B cell (primary cell): Measurements from ENCODE around the gene TMEM205. TPM values are rescaled to one million over a fixed set of nuclear protein-coding genes. Genes with fewer than 3 reads are reported as not detected.
"Not testable (repeated sequence)": the region's sequence is repeated elsewhere in the genome, so short reads cannot be mapped to it uniquely, and the experiment has no call there.

Experiments used
- ATAC-seq: fragments of 200-7000 bp; cut with Tn5 transposase; one replicate; pipeline ENCODE4 v1.10.0; 2021; ENCODE audit warnings: low read depth, mild to moderate bottlenecking, moderate number of reproducible peaks, moderate library complexity
- CTCF ChIA-PET: fragments of 350-600 bp; sonication (Branson Sonifier 250); formaldehyde crosslinking; loops from one replicate; lab custom pipeline; 2021; ENCODE audit warnings: antibody characterized with exemption, inconsistent platforms; lab: Charles Lee
- POLR2A ChIA-PET: fragments of 350-600 bp; sonication (Branson Sonifier 250); formaldehyde crosslinking; loops from one replicate; lab custom pipeline; 2021; ENCODE audit warnings: antibody characterized with exemption; lab: Charles Lee
- DNase-seq: peaks from one replicate; pipeline ENCODE4 v3.0.0; 2013
- H2AFZ ChIP-seq: 2 replicates; pipeline ENCODE4 v1.6.1; 2012; ENCODE audit warnings: mild to moderate bottlenecking, low read depth, low read length; ENCODE audit not compliant: insufficient read depth, poor library complexity, severe bottlenecking
- H3K27ac ChIP-seq, 2 donors: 1 replicate in 1 of 2; 2 replicates in 1 of 2; pipeline ENCODE4 v1.5.1; 2012 to 2013; ENCODE audit warnings: low read length in 2 of 2, mild to moderate bottlenecking in 2 of 2, moderate library complexity in 1 of 2
- H3K27me3 ChIP-seq, 4 experiments: fragments of 200-600 bp in 1 of 4; sonication (generic) in 1 of 4; replicated peaks in 1 of 4; 1 replicate in 2 of 4; 2 replicates in 2 of 4; pipeline versions ENCODE4 v1.6.1 to v1.7.0; 2013 to 2016; ENCODE audit warnings: low read length in 3 of 4, mild to moderate bottlenecking in 2 of 4, mixed read lengths in 1 of 4, moderate library complexity in 1 of 4; ENCODE audit not compliant: insufficient read depth in 4 of 4, control insufficient read depth in 3 of 4; ENCODE audit errors: control extremely low read depth in 1 of 4
- H3K36me3 ChIP-seq, 2 experiments: replicated peaks in 1 of 2; 1 replicate in 1 of 2; 2 replicates in 1 of 2; pipeline versions ENCODE4 v1.6.1 to v1.7.1; 2013; ENCODE audit warnings: low read length in 1 of 2; ENCODE audit not compliant: insufficient read depth in 2 of 2, control insufficient read depth in 1 of 2; ENCODE audit errors: control extremely low read depth in 1 of 2, extremely low read depth in 1 of 2
- H3K4me1 ChIP-seq, 2 donors: fragments of 200-600 bp in 1 of 2; sonication (generic) in 1 of 2; 1 replicate in 1 of 2; 2 replicates in 1 of 2; pipeline versions ENCODE4 v1.5.1 to v1.6.1; 2013 to 2017; ENCODE audit warnings: low read length in 2 of 2; ENCODE audit not compliant: control insufficient read depth in 2 of 2, insufficient read depth in 2 of 2
- H3K4me2 ChIP-seq: replicated peaks from 2 replicates; pipeline ENCODE3; 2012; ENCODE audit warnings: mild to moderate bottlenecking, low read depth, low read length; ENCODE audit not compliant: poor library complexity, severe bottlenecking
- H3K4me3 ChIP-seq, 5 experiments: fragments of 200-600 bp in 1 of 5; sonication (generic) in 1 of 5; 1 replicate in 3 of 5; 2 replicates in 2 of 5; pipeline versions ENCODE4 v1.5.1 to v1.7.0; 2011 to 2016; ENCODE audit warnings: low read length in 4 of 5, mild to moderate bottlenecking in 4 of 5, low read depth in 2 of 5, control low read depth in 1 of 5, moderate library complexity in 1 of 5; ENCODE audit not compliant: insufficient read depth in 1 of 5; ENCODE audit errors: control extremely low read depth in 1 of 5, extremely low read depth in 1 of 5
- H3K79me2 ChIP-seq: fragments of 200-600 bp; sonication (generic); one replicate; pipeline ENCODE4 v1.6.0; 2016; ENCODE audit warnings: low read length; ENCODE audit not compliant: control insufficient read depth, insufficient read depth
- H3K9ac ChIP-seq: fragments of 200-600 bp; sonication (generic); 2 replicates; pipeline ENCODE4 v1.6.1; 2017; ENCODE audit warnings: mild to moderate bottlenecking, low read length, moderate library complexity
- H3K9me3 ChIP-seq, 3 donors: one replicate each; pipeline versions ENCODE4 v1.6.1 to v1.7.1; 2013; ENCODE audit warnings: low read length in 2 of 3; ENCODE audit not compliant: control insufficient read depth in 2 of 3, insufficient read depth in 1 of 3; ENCODE audit errors: control extremely low read depth in 1 of 3
- H4K20me1 ChIP-seq: 2 replicates; pipeline ENCODE4 v1.6.0; 2012; ENCODE audit warnings: mild to moderate bottlenecking, low read length; ENCODE audit not compliant: insufficient read depth, control insufficient read depth, poor library complexity, severe bottlenecking
- H3K27ac Mint-ChIP-seq: one replicate; pipeline ENCODE4 v1.8.0; 2021; ENCODE audit warnings: mixed read lengths
- H3K27me3 Mint-ChIP-seq: one replicate; pipeline ENCODE4 v1.8.0; 2021; ENCODE audit warnings: mixed read lengths
- H3K4me1 Mint-ChIP-seq: one replicate; pipeline ENCODE4 v1.8.0; 2021; ENCODE audit warnings: mixed read lengths
- H3K4me3 Mint-ChIP-seq: one replicate; pipeline ENCODE4 v1.8.0; 2021; ENCODE audit warnings: mixed read lengths
- H3K9me3 Mint-ChIP-seq: one replicate; pipeline ENCODE4 v1.8.0; 2022; ENCODE audit warnings: mixed read lengths; ENCODE audit not compliant: insufficient read depth
- CTCF ChIP-seq: fragments of 200-600 bp; IDR thresholded peaks from one replicate; pipeline ENCODE4 v1.8.0; 2022; ENCODE audit warnings: antibody characterized with exemption, mild to moderate bottlenecking
- EZH2 ChIP-seq: IDR thresholded peaks from 2 replicates; pipeline ENCODE4 v1.6.1; 2012; ENCODE audit warnings: borderline replicate concordance, low read depth, mild to moderate bottlenecking, moderate library complexity, low read length; ENCODE audit not compliant: insufficient read depth, poor library complexity, severe bottlenecking
- WGBS: methylation state at CpG from one replicate; pipeline ENCODE4 v1.1.5; 2013; ENCODE audit warnings: missing lambda C conversion rate; ENCODE audit not compliant: insufficient coverage; 5-methylcytosine and 5-hydroxymethylcytosine counted together
- intact Hi-C: fragments of 100-400 bp; cut with micrococcal nuclease; formaldehyde crosslinking; loops from one replicate; pipeline ENCODE4 v1.10.0; 2022
- polyA plus RNA-seq: library from polyadenylated mRNA; depleted of rRNA; stranded (reverse); fragments of >200 nt; gene quantifications from 2 replicates; pipeline ENCODE4 v1.2.3, GENCODE V29; 2012
- total RNA-seq, 2 donors: library from RNA; stranded (reverse); fragments of 120-200 nt in 1 of 2; gene quantifications; 1 replicate in 1 of 2; 2 replicates in 1 of 2; pipeline versions ENCODE4 v1.2.3 to v1.2.4, GENCODE V29; 2013 to 2022

The TMEM205 gene
- total and polyA plus RNA-seq, 2 donors (not counting 1 experiment from before 2014, with no cell fraction given): 48.5 to 152 TPM

GRCh38 chr19:11345122-11345803, 805 bp downstream of the TMEM205 start:
- Histone ChIP-seq H4K20me1 (no peaks in the 10 kb centered on the region), H2AFZ (peak overlapping the region; percentile 86), H3K4me1 (peaks cover 11 to 20% of the 10 kb centered on the region in 2 donors), H3K4me2 (peak overlapping the region; percentile 82), H3K36me3 (peaks cover 2% of the 10 kb centered on the region in 2 experiments), H3K27ac (no peak overlapping the region), H3K9ac (peak overlapping the region; percentile 96), H3K9me3 (peaks cover 0 to 13% (median 3%) of the 10 kb centered on the region in 3 donors), H3K4me3 (peak overlapping the region; percentile 58 to 97 (median 94)), H3K27me3 (no peaks in the 10 kb centered on the region), H3K79me2 (peaks cover 4% of the 10 kb centered on the region)
- Mint-ChIP-seq H3K27ac (peak overlapping the region; percentile 96), H3K4me3 (peak overlapping the region; percentile 99), H3K4me1 (peaks cover 28% of the 10 kb centered on the region), H3K9me3 (peaks cover 4% of the 10 kb centered on the region), H3K27me3 (no peaks in the 10 kb centered on the region)
- TF ChIP-seq EZH2 (no peak), CTCF (no peak)
- intact Hi-C loops: no loop called here
- DNase-seq (no peak), ATAC-seq (no peak)
- ChIA-PET POLR2A (interaction anchor here (1.0 to 3.0 kb wide), 3 partner anchors 29 to 36 kb away, joined by 3 to 23 read pairs (median 4); partner anchors contain the start of gene SWSAP1), CTCF (interaction anchor here (0.5 to 2.4 kb wide), 3 partner anchors 23 to 744 kb away, joined by 3 to 6 read pairs (median 4); no protein-coding TSS in a partner anchor)
- WGBS: 55% methylated on average over 12 of the region's 15 CpGs

GRCh38 chr19:11342429-11342828, 3.6 kb downstream of the TMEM205 start:
- no peak for ATAC-seq

GRCh38 chr19:11340099-11340467, 6.0 kb downstream of the TMEM205 start:
- peaks cover 27% of the 10 kb centered on the region for H3K4me1 Mint-ChIP-seq
- peak overlapping the region; percentile 55 to 65 (median 58) for H3K4me3 ChIP-seq
- peak overlapping the region; percentile 95 for H3K4me2 ChIP-seq
- ATAC-seq, H3K9me3 ChIP-seq, H4K20me1 ChIP-seq, H3K27ac Mint-ChIP-seq, H3K36me3 ChIP-seq, DNase-seq, intact Hi-C loops, H3K9me3 Mint-ChIP-seq, H3K27me3 Mint-ChIP-seq, H3K27ac ChIP-seq, H3K79me2 ChIP-seq, H3K27me3 ChIP-seq: not testable (repeated sequence)
- H3K4me3 Mint-ChIP-seq: peak overlapping the region; percentile 81
- 100% methylated on average over 1 of the region's 8 CpGs for WGBS
- POLR2A ChIA-PET: interaction anchor here (0.6 to 2.2 kb wide), 3 partner anchors 34 to 60 kb away, joined by 3 to 8 read pairs (median 4); partner anchors contain the start of gene SWSAP1
- peak overlapping the region; percentile 67 for H3K9ac ChIP-seq
- peak overlapping the region; percentile 85 for H2AFZ ChIP-seq
- CTCF ChIA-PET: interaction anchor here (0.8 to 2.0 kb wide), 2 partner anchors 41 to 46 kb away, joined by 5 to 10 read pairs; no protein-coding TSS in a partner anchor
- peaks cover 11 to 20% of the 10 kb centered on the region in 2 donors for H3K4me1 ChIP-seq

More at GRCh38 chr19:11342429-11342828, 3.6 kb downstream of the TMEM205 start:
- no peak overlapping the region for H3K27ac ChIP-seq
- intact Hi-C loops: no loop called here
- H3K4me3 ChIP-seq: no peak overlapping the region
- H3K27me3 Mint-ChIP-seq: no peaks in the 10 kb centered on the region
- H2AFZ ChIP-seq: no peak overlapping the region
- H3K27me3 ChIP-seq: no peaks in the 10 kb centered on the region
- no peaks in the 10 kb centered on the region for H3K9me3 ChIP-seq
- H3K4me1 ChIP-seq: peaks cover 21 to 36% of the 10 kb centered on the region in 2 donors
- H3K4me2 ChIP-seq: no peak overlapping the region
- no peak overlapping the region for H3K4me3 Mint-ChIP-seq
- CTCF ChIA-PET: no interaction called here
- no peaks in the 10 kb centered on the region for H3K9me3 Mint-ChIP-seq
- H3K9ac ChIP-seq: no peak overlapping the region
- POLR2A ChIA-PET: interaction anchor here (0.7 kb wide), 1 partner anchor 39 kb away, joined by 3 read pairs; no protein-coding TSS in a partner anchor
- peaks cover 2 to 4% of the 10 kb centered on the region in 2 experiments for H3K36me3 ChIP-seq
- no peak overlapping the region for H3K27ac Mint-ChIP-seq
- DNase-seq: peak; percentile 4
- H3K79me2 ChIP-seq: peaks cover 4% of the 10 kb centered on the region
- TF ChIP-seq EZH2: no peak
- no peaks in the 10 kb centered on the region for H4K20me1 ChIP-seq
- peaks cover 44% of the 10 kb centered on the region for H3K4me1 Mint-ChIP-seq
- WGBS: 100% methylated on average over 1 of the region's 3 CpGs
